ENCODE data around the gene DLX2. TPM values are rescaled to one million over a fixed set of nuclear protein-coding genes. Genes with fewer than 3 reads are reported as not detected.

The DLX2 gene
- total and polyA plus RNA-seq, 2 of the 13 experiments (the other 11 are each of a cell fraction or from before 2014, with no cell fraction given) = 0.07 to 0.15 TPM

- no peak for TF ChIP-seq ZNF142 (CRISPR knock-in tag; IDR thresholded peaks at IDR 0.05)
- TF ChIP-seq ETV5 (CRISPR knock-in tag; IDR thresholded peaks at IDR 0.05; ENCODE audit: borderline replicate concordance) = no peak
- TF ChIP-seq STAT6 (CRISPR knock-in tag; IDR thresholded peaks at IDR 0.05; ENCODE audit: borderline replicate concordance) = no peak
- no peak for TF ChIP-seq SALL2 (CRISPR knock-in tag; IDR thresholded peaks at IDR 0.05)
- no peak for TF ChIP-seq AGO1 (IDR thresholded peaks at IDR 0.05; ENCODE audit: low read depth, low read length, poor library complexity, severe bottlenecking)
- no peak for TF ChIP-seq ZNF274 (CRISPR knock-in tag; IDR thresholded peaks at IDR 0.05)
- no peak for TF ChIP-seq HOXA3 (CRISPR knock-in tag; IDR thresholded peaks at IDR 0.05)
- TF ChIP-seq PHB2 (IDR thresholded peaks at IDR 0.05; ENCODE audit: partially characterized antibody) = no peak
- TF ChIP-seq ZNF501 (CRISPR knock-in tag; IDR thresholded peaks at IDR 0.05) = 0 out of 2 replicates have a peak, but pooled peaks have one; percentile 13
- TF ChIP-seq KDM4B (CRISPR knock-in tag; IDR thresholded peaks at IDR 0.05) = no peak
- TF ChIP-seq HES4 (CRISPR knock-in tag; IDR thresholded peaks at IDR 0.05; ENCODE audit: borderline replicate concordance) = no peak
- TF ChIP-seq ZNF451 (CRISPR knock-in tag; IDR thresholded peaks at IDR 0.05) = no peak
- TF ChIP-seq ZNF556 (CRISPR knock-in tag; IDR thresholded peaks at IDR 0.05; ENCODE audit: borderline replicate concordance) = 0 out of 2 replicates have a peak, but pooled peaks have one; percentile 30
- no peak for TF ChIP-seq ZNF207 (IDR thresholded peaks at IDR 0.05; ENCODE audit: borderline replicate concordance)
- TF ChIP-seq NRL (CRISPR knock-in tag; IDR thresholded peaks at IDR 0.05; ENCODE audit: borderline replicate concordance) = 0 out of 2 replicates have a peak, but pooled peaks have one; percentile 41
- TF ChIP-seq EED (CRISPR knock-in tag; IDR thresholded peaks at IDR 0.05) = peak; percentile 85; the same call in 1 of the 2 replicates
- no peak for TF ChIP-seq ZNF3 (CRISPR knock-in tag; IDR thresholded peaks at IDR 0.05)
- no peak for TF ChIP-seq ZBTB2 (CRISPR knock-in tag; IDR thresholded peaks at IDR 0.05; ENCODE audit: low read depth)
- TF ChIP-seq CC2D1A (CRISPR knock-in tag; IDR thresholded peaks at IDR 0.05) = no peak
- no peak for TF ChIP-seq ZNF33B (CRISPR knock-in tag; IDR thresholded peaks at IDR 0.05)
These were observed 5.8 kb downstream of the DLX2 start (continued) for GRCh38 chr2:172096626-172097547.
